GM12873 (cell line): Measurements from ENCODE around the gene ADK.

Source experiments
- CTCF ChIP-seq: IDR thresholded peaks from 2 replicates; pipeline ENCODE4 v1.5.1; 2012; ENCODE audit warnings: low read depth, mild to moderate bottlenecking, moderate library complexity, low read length, control low read depth; ENCODE audit not compliant: insufficient read depth; ENCODE audit errors: missing control alignments

Gene ADK

DNA sequence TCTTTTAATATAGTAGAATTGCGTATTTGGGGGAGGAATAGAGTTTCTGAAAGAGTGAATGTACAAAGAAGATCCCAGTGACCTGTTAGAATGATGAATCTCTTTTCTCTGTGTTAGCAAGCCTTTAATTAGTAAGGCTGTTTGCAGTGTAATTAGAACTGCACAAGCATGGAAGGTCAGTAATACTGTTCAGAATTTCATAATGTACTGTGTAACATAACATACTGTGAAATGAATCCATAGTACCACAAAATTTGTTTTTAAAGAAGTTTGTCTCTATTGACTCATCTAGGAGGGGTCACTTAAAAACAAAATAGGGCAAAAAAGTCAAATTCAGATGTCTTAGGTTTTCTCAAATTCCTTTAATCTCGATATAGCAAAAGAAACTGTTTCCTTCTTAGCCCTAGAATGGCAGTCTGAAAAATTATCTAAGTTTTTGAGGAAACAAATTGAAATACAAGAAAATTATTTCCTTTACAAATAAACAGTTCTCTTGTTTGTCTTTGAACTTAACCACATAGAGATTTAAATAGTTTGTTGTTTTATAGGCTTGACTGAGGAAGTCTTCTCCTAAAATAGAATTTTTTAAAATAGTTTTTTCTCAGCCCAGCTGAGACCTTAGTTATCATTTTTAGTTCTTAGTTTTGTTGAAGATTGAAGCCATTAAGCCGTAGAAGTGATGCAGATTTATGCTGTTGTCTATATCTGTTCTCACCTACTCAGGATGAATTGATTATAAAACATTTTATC, 12.5 kb downstream of the ADK start:
- no peak for TF ChIP-seq CTCF

GRCh38 chr10:74164716-74165529, 13.9 kb downstream of the ADK start:
- no peak for TF ChIP-seq CTCF

DNA sequence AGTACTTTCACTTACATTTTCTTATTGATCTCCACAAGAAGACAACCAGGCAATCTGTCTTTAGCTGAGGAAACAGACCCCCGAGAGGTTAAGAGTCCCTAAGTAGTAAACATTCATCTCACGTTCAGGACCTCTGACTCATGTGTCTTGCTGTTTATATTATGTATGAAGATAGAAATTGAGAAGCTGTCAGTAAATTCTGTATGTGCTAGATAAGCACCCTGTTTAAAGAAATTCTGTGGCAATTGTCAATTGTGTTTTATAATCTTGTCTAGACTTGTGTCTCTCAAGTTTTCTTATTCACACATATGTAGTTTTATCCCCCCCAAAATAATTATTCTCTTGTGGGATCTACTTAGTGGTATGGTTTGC, 14.5 kb downstream of the ADK start:
- TF ChIP-seq CTCF: no peak

DNA sequence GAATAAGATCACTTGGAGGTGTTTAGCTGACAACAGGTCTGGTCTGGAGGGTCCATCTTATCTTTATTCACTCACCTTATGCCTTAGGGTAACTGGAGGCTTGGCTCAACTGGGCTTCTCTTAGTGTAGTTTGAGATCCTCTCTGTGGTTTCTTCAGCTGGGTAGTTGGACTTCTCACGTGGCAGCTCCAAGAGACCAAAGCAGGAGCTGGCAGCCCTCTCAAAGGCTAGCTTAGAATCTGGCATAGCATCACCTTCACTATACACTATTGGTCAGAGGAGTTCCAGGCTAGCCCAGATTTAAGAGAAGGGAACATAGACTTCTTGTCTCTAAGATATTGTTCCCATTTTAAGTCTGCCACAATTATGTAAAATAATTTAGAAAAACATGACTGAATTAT, 16.4 kb downstream of the ADK start:
- no peak for TF ChIP-seq CTCF

DNA sequence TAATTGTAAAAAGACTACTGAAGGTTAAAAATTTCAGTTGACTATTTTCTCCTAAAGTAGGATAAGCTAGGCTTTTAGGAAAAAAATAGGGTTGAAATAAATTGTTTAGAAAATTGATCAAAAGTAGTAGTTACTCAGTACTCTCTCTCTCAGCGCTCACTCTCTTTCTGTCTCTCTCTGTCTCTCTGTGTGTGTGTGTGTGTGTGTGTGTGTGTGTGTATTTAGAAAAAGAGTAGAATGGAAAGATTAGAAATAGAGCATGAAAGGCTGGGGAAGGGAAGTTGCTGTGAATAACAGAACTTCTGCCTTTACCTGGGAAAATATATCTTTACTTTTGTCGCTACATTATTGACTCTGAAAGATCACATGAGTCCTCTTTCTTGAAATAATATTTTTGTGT, 20.6 kb downstream of the ADK start:
- TF ChIP-seq CTCF: no peak

- TF ChIP-seq CTCF: no peak
These were observed 23.5 kb downstream of the ADK start for GRCh38 chr10:74174521-74174920.

GRCh38 chr10:74175510-74176379, 24.7 kb downstream of the ADK start:
- TF ChIP-seq CTCF: no peak
